ENCODE measurements around the gene ZNF816.

The ZNF816 gene

GRCh38 chr19:52923778-52924593, 38.7 kb downstream of the ZNF816 start:
- Histone ChIP-seq H3F3A (ENCODE audit: insufficient read depth, low read length) (no peaks in the 10 kb centered on the region), H3K4me2 (ENCODE audit: low read depth, low read length) (no peak overlapping the region), H3K79me2 (ENCODE audit: low read length) (no peaks in the 10 kb centered on the region), H3K9ac (ENCODE audit: low read length) (no peak overlapping the region), H3K27me3 (replicated peaks; ENCODE audit: insufficient read depth, low read length) (no peaks in the 10 kb centered on the region), H3K4me3 (ENCODE audit: low read length) (no peak overlapping the region), H3K36me3 (replicated peaks; ENCODE audit: insufficient read depth, low read length) (no peaks in the 10 kb centered on the region), H3K9me3 (replicated peaks; ENCODE audit: insufficient read depth, low read length) (no peaks in the 10 kb centered on the region), H3K4me1 (ENCODE audit: low read length) (no peaks in the 10 kb centered on the region), H3K27ac (ENCODE audit: low read length) (no peak overlapping the region), H3K9me2 (replicated peaks; ENCODE audit: insufficient read depth, low read length) (no peaks in the 10 kb centered on the region), H4K20me1 (ENCODE audit: insufficient read depth, low read length) (no peaks in the 10 kb centered on the region), H2AFZ (ENCODE audit: low read length) (no peak overlapping the region)
- no peak for TF ChIP-seq EZH2phosphoT487 (IDR thresholded peaks at IDR 0.05; ENCODE audit: low read length)
- TF ChIP-seq, protein P1, sequence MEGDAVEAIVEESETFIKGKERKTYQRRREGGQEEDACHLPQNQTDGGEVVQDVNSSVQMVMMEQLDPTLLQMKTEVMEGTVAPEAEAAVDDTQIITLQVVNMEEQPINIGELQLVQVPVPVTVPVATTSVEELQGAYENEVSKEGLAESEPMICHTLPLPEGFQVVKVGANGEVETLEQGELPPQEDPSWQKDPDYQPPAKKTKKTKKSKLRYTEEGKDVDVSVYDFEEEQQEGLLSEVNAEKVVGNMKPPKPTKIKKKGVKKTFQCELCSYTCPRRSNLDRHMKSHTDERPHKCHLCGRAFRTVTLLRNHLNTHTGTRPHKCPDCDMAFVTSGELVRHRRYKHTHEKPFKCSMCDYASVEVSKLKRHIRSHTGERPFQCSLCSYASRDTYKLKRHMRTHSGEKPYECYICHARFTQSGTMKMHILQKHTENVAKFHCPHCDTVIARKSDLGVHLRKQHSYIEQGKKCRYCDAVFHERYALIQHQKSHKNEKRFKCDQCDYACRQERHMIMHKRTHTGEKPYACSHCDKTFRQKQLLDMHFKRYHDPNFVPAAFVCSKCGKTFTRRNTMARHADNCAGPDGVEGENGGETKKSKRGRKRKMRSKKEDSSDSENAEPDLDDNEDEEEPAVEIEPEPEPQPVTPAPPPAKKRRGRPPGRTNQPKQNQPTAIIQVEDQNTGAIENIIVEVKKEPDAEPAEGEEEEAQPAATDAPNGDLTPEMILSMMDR (IDR thresholded peaks at IDR 0.05; ENCODE audit: low read length) = no peak
- no peak for TF ChIP-seq EZH2 (optimal IDR thresholded peaks at IDR 0.05; ENCODE audit: low read depth, low read length)
- no peak for DNase-seq

- H3K4me3 ChIP-seq (ENCODE audit: low read length) = peak within 1 kb of the TSS; percentile 48
Observed at GRCh38 chr19:52922841-52923777, 39.6 kb downstream of the ZNF816 start, which contains the start of gene ZNF888. Gene ZNF888 (minus strand): TSS chr19:52923428. CDS start chr19:52917873, 5,555 bp downstream.

DNA sequence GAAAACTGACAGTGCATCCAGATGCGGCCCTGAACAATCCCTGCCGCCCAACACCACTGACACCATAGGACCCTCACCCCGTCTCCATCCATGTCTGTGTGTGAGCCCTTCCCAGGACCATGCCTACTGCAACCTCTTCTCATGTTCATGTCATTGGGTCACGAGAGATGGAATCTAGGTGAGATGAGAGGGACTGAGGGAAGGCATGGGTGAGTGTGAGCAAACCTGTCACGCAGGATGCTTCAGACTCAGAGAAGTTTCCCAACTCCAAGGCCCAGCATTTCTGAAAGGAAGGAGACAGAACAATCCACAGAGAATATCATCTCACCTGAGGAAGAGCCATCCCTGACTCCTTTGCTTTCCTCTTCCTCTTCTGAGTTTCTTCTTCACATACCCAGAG, 45.1 kb downstream of the ZNF816 start:
- Histone ChIP-seq H2AFZ (ENCODE audit: low read length) (no peak overlapping the region), H4K20me1 (ENCODE audit: insufficient read depth, low read length) (no peaks in the 10 kb centered on the region), H3K79me2 (ENCODE audit: low read length) (no peaks in the 10 kb centered on the region), H3K27me3 (replicated peaks; ENCODE audit: insufficient read depth, low read length) (no peaks in the 10 kb centered on the region), H3K9me3 (replicated peaks; ENCODE audit: insufficient read depth, low read length) (no peaks in the 10 kb centered on the region), H3K27ac (ENCODE audit: low read length) (no peak overlapping the region), H3K36me3 (replicated peaks; ENCODE audit: insufficient read depth, low read length) (no peaks in the 10 kb centered on the region), H3F3A (ENCODE audit: insufficient read depth, low read length) (no peaks in the 10 kb centered on the region), H3K9ac (ENCODE audit: low read length) (no peak overlapping the region), H3K9me2 (replicated peaks; ENCODE audit: insufficient read depth, low read length) (no peaks in the 10 kb centered on the region), H3K4me1 (ENCODE audit: low read length) (no peaks in the 10 kb centered on the region), H3K4me2 (ENCODE audit: low read depth, low read length) (no peak overlapping the region), H3K4me3 (ENCODE audit: low read length) (no peak overlapping the region)
- DNase-seq = no peak
- TF ChIP-seq, protein P1 (IDR thresholded peaks at IDR 0.05; ENCODE audit: low read length) = no peak
- TF ChIP-seq EZH2phosphoT487 (IDR thresholded peaks at IDR 0.05; ENCODE audit: low read length) (no peak), EZH2 (optimal IDR thresholded peaks at IDR 0.05; ENCODE audit: low read depth, low read length) (no peak)

More at GRCh38 chr19:52922841-52923777, 39.6 kb downstream of the ZNF816 start, which contains the start of gene ZNF888:
- no peaks in the 10 kb centered on the region for H3K9me2 ChIP-seq (replicated peaks; ENCODE audit: insufficient read depth, low read length)
- H3F3A ChIP-seq (ENCODE audit: insufficient read depth, low read length) = no peaks in the 10 kb centered on the region
- TF ChIP-seq EZH2phosphoT487 (IDR thresholded peaks at IDR 0.05; ENCODE audit: low read length) (no peak), EZH2 (optimal IDR thresholded peaks at IDR 0.05; ENCODE audit: low read depth, low read length) (no peak)
- no peaks in the 10 kb centered on the region for H3K9me3 ChIP-seq (replicated peaks; ENCODE audit: insufficient read depth, low read length)
- peak; percentile 26 for DNase-seq
- H3K27me3 ChIP-seq (replicated peaks; ENCODE audit: insufficient read depth, low read length) = no peaks in the 10 kb centered on the region
- peak within 1 kb of the TSS; percentile 45 for H2AFZ ChIP-seq (ENCODE audit: low read length)
- H3K4me1 ChIP-seq (ENCODE audit: low read length) = no peaks in the 10 kb centered on the region
- no peaks in the 10 kb centered on the region for H3K36me3 ChIP-seq (replicated peaks; ENCODE audit: insufficient read depth, low read length)
- peak within 1 kb of the TSS; percentile 49; the same call in 1 of the 2 replicates for H3K4me2 ChIP-seq (ENCODE audit: low read depth, low read length)
- no peaks in the 10 kb centered on the region for H4K20me1 ChIP-seq (ENCODE audit: insufficient read depth, low read length)
- no peak within 1 kb of the TSS for H3K27ac ChIP-seq (ENCODE audit: low read length)
- H3K79me2 ChIP-seq (ENCODE audit: low read length) = no peaks in the 10 kb centered on the region
- no peak within 1 kb of the TSS for H3K9ac ChIP-seq (ENCODE audit: low read length)
